Endothelial cell of umbilical vein (primary cell): ENCODE measurements around the gene MPST. TPM values are rescaled to one million over a fixed set of nuclear protein-coding genes. Genes with fewer than 3 reads are reported as not detected.

Experiments
- BruUV-seq: library from RNA; stranded (reverse); fragments of 400-500 nt; replicated peaks from 2 replicates; lab custom pipeline; 2021; lab: Mats Ljungman, UMichigan
- CTCF ChIA-PET: fragments of 300-600, 350-600 bp; sonication (Branson Sonifier 250); formaldehyde crosslinking; loops from one replicate; lab custom pipeline; 2021; ENCODE audit warnings: antibody characterized with exemption, inconsistent platforms; lab: Charles Lee
- POLR2A ChIA-PET: fragments of 300-600, 350-600 bp; sonication (Branson Sonifier 250); formaldehyde crosslinking; loops from one replicate; lab custom pipeline; 2021; ENCODE audit warnings: antibody characterized with exemption, inconsistent platforms; lab: Charles Lee
- DNase-seq: peaks from one replicate; pipeline ENCODE4 v3.0.0-alpha.2; 2011; ENCODE audit warnings: low read depth, low spot score
- FAIRE-seq: peaks from 2 replicates; lab custom pipeline; 2011; peaks lifted over from hg19 to GRCh38; lab: Jason Lieb, UNC
- H2AFZ ChIP-seq: 2 replicates; pipeline ENCODE4 v1.6.0; 2012; ENCODE audit warnings: low read depth, low read length, control low read depth, inconsistent platforms
- H3K27ac ChIP-seq: 2 replicates; pipeline ENCODE4 v1.5.1; 2011; ENCODE audit warnings: low read depth, mild to moderate bottlenecking, control low read depth, low read length, moderate library complexity; ENCODE audit not compliant: insufficient read depth
- H3K27me3 ChIP-seq, 2 experiments: 2 replicates each; pipeline versions ENCODE4 v1.6.0 to v1.6.1; 2011; ENCODE audit warnings: low read length in 2 of 2, mixed read lengths in 1 of 2; ENCODE audit not compliant: control insufficient read depth in 2 of 2, insufficient read depth in 2 of 2
- H3K36me3 ChIP-seq, 2 experiments: 2 replicates in 1 of 2; 3 replicates in 1 of 2; pipeline ENCODE4 v1.5.1; 2011; ENCODE audit warnings: low read length in 2 of 2, mild to moderate bottlenecking in 1 of 2, moderate library complexity in 1 of 2; ENCODE audit not compliant: control insufficient read depth in 2 of 2, insufficient read depth in 2 of 2; ENCODE audit errors: extremely low read depth in 1 of 2
- H3K4me1 ChIP-seq: 3 replicates; pipeline ENCODE4 v1.5.1; 2011; ENCODE audit warnings: mild to moderate bottlenecking, low read length; ENCODE audit not compliant: control insufficient read depth, insufficient read depth; ENCODE audit errors: extremely low read depth
- H3K4me2 ChIP-seq: 2 replicates; pipeline ENCODE4 v1.6.1; 2011; ENCODE audit warnings: low read length, control low read depth, mixed read lengths; ENCODE audit not compliant: insufficient read depth
- H3K4me3 ChIP-seq, 3 experiments: fragments of 200-600 bp in 1 of 3; sonication (generic), shearing (Covaris generic) in 1 of 3; replicated peaks in 1 of 3; 2 replicates each; pipeline ENCODE4 v1.5.1; 2011 to 2016; ENCODE audit warnings: control low read depth in 3 of 3, low read length in 3 of 3, mild to moderate bottlenecking in 2 of 3, inconsistent platforms in 1 of 3, low read depth in 1 of 3, moderate library complexity in 1 of 3; ENCODE audit not compliant: insufficient read depth in 1 of 3
- H3K79me2 ChIP-seq: 2 replicates; pipeline ENCODE4 v1.6.0; 2012; ENCODE audit warnings: low read length, inconsistent platforms; ENCODE audit not compliant: control insufficient read depth, insufficient read depth
- H3K9ac ChIP-seq: replicated peaks from 2 replicates; pipeline ENCODE3; 2011; ENCODE audit warnings: low read length, control low read depth; ENCODE audit not compliant: insufficient read depth; ENCODE audit errors: extremely low read depth
- H3K9me1 ChIP-seq: replicated peaks from 3 replicates; pipeline ENCODE4 v1.6.0; 2011; ENCODE audit warnings: mild to moderate bottlenecking, low read length; ENCODE audit not compliant: control insufficient read depth, insufficient read depth; ENCODE audit errors: extremely low read depth
- H3K9me3 ChIP-seq: replicated peaks from 2 replicates; pipeline ENCODE4 v1.5.1; 2012; ENCODE audit warnings: low read length, inconsistent platforms; ENCODE audit not compliant: control insufficient read depth, insufficient read depth
- H4K20me1 ChIP-seq: replicated peaks from 2 replicates; pipeline ENCODE3; 2011; ENCODE audit warnings: mild to moderate bottlenecking, low read length; ENCODE audit not compliant: control insufficient read depth, insufficient read depth; ENCODE audit errors: extremely low read depth
- CTCF ChIP-seq, 2 donors: IDR thresholded peaks; 1 replicate in 1 of 2; 2 replicates in 1 of 2; pipeline ENCODE4 v1.5.1; 2011; ENCODE audit warnings: low read length in 2 of 2, mild to moderate bottlenecking in 2 of 2, moderate library complexity in 2 of 2, control low read depth in 1 of 2, inconsistent platforms in 1 of 2, low read depth in 1 of 2; ENCODE audit not compliant: insufficient read depth in 1 of 2; ENCODE audit errors: extremely low read depth in 1 of 2
- FOS ChIP-seq: IDR thresholded peaks from 2 replicates; pipeline ENCODE4 v1.6.1; 2011; ENCODE audit warnings: mild to moderate bottlenecking, low read length, moderate library complexity, borderline replicate concordance; ENCODE audit not compliant: insufficient read depth
- POLR2AphosphoS5 ChIP-seq: IDR thresholded peaks from 2 replicates; pipeline ENCODE4 v1.6.1; 2012; ENCODE audit warnings: low read depth, mild to moderate bottlenecking, control low read depth, low read length, moderate library complexity; ENCODE audit not compliant: insufficient read depth
- dilution Hi-C: fragments of 300-500 bp; cut with MboI; formaldehyde crosslinking; loops from one replicate; pipeline ENCODE4 v1.15.0; 2019; ENCODE audit warnings: low sequenced_read_pairs; ENCODE audit not compliant: extremely low pct_ligation_motif_present
- intact Hi-C: fragments of 100-400 bp; cut with micrococcal nuclease; formaldehyde crosslinking; loops from one replicate; pipeline ENCODE4 v1.10.0; 2022
- polyA plus RNA-seq, 4 experiments: library from polyadenylated mRNA; depleted of rRNA in 3 of 4; stranded (reverse) in 3 of 4; unstranded in 1 of 4; fragments of >200 nt; gene quantifications; 2 replicates each; pipeline versions ENCODE4 v1.2.1 to v1.2.3, GENCODE V29; 2011 to 2012; ENCODE audit warnings: missing spikeins in 1 of 4
- small RNA-seq: library from RNA; depleted of rRNA; stranded (forward); fragments of <200 nt; gene quantifications from one replicate; pipeline ENCODE3, GENCODE V24; 2012; ENCODE audit warnings: low replicate concordance, low read depth; ENCODE audit not compliant: insufficient read depth, insufficient read length
- total RNA-seq: library from RNA; stranded (reverse); gene quantifications from 2 replicates; pipeline ENCODE4 v1.2.3, GENCODE V29; 2021

MPST gene
- total and polyA plus RNA-seq, 2 donors (not counting 3 experiments of a cell fraction or from before 2014, with no cell fraction given), result 93.2 to 124 TPM

- Histone ChIP-seq H3K9me3 (no peaks in the 10 kb centered on the region), H3K4me3 (no peak overlapping the region), H3K4me1 (peaks cover 9% of the 10 kb centered on the region), H3K27ac (no peak overlapping the region), H4K20me1 (no peaks in the 10 kb centered on the region), H3K79me2 (no peaks in the 10 kb centered on the region), H3K36me3 (no peaks in the 10 kb centered on the region), H2AFZ (peak overlapping the region; percentile 14), H3K27me3 (peaks cover 0 to 6% of the 10 kb centered on the region in 2 experiments), H3K9me1 (no peaks in the 10 kb centered on the region), H3K4me2 (no peak overlapping the region), H3K9ac (no peak overlapping the region)
- BruUV-seq, result no TSS peak
- CTCF ChIA-PET, result interaction anchor here (0.7 to 2.5 kb wide), 4 partner anchors 9 to 121 kb away, joined by 3 to 45 read pairs (median 6); no protein-coding TSS in a partner anchor
- peak; percentile 46 for FAIRE-seq
- POLR2A ChIA-PET, result no interaction called here
- peak; percentile 38 for DNase-seq
- peak; percentile 98 to 99 for TF ChIP-seq CTCF (IDR thresholded peaks at IDR 0.05; ENCODE audit: extremely low read depth in 1 of 2, insufficient read depth in 1 of 2, low read depth in 1 of 2, low read length in 2 of 2)
- no peak for TF ChIP-seq FOS
- dilution Hi-C loops (no loop called here), intact Hi-C loops (loop anchor here (1.0 to 2.0 kb wide), 4 partner anchors 88 to 379 kb away; no protein-coding TSS in a partner anchor)
Measured at GRCh38 chr22:37077802-37078448, 58.4 kb downstream of the MPST start.

DNA sequence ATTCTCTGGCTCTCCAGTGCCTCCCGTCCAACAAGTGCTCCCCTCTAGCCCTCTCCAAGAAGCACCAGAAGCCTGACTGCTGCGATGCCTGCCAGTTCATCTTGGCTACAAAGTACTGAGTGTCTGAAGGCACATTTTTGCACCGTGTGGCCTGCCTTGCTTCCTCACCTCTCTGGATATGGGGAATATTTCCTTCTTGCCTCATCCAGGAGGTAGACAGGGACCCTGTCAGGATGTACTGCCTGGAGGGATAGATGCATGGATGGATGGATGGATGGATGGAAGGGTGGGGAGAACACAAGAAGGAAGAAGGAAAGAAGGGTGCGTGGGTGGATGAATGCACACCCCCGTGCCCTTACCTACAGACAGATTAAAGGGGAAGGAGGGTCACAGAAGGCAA lies 59.6 kb downstream of the MPST start:
- DNase-seq (no peak), FAIRE-seq (no peak)
- no peaks in the 10 kb centered on the region for H3K36me3 ChIP-seq
- BruUV-seq, result no TSS peak
- no peak overlapping the region for H2AFZ ChIP-seq
- H3K27me3 ChIP-seq, result peaks cover 0 to 6% of the 10 kb centered on the region in 2 experiments
- peak overlapping the region; percentile 16 for H3K27ac ChIP-seq
- H3K9me1 ChIP-seq, result no peaks in the 10 kb centered on the region
- H3K9ac ChIP-seq, result no peak overlapping the region
- dilution Hi-C loops, result no loop called here
- intact Hi-C loops, result loop anchor here (2.0 kb wide), 2 partner anchors 182 to 378 kb away; no protein-coding TSS in a partner anchor
- H3K79me2 ChIP-seq, result no peaks in the 10 kb centered on the region
- no peak overlapping the region for H3K4me3 ChIP-seq
- peaks cover 9% of the 10 kb centered on the region for H3K4me1 ChIP-seq
- no peaks in the 10 kb centered on the region for H3K9me3 ChIP-seq
- TF ChIP-seq POLR2AphosphoS5, result no peak
- no peaks in the 10 kb centered on the region for H4K20me1 ChIP-seq
- ChIA-PET CTCF (interaction anchor here (0.9 to 2.5 kb wide), 6 partner anchors 28 to 181 kb away, joined by 3 to 45 read pairs (median 4); partner anchors contain the start of gene KCTD17), POLR2A (no interaction called here)
- H3K4me2 ChIP-seq, result no peak overlapping the region

Small RNAs within 50 kb of the gene (small RNA-seq; reads per million reads assigned to genes)
- gene RF00019, result not detected

Other genes starting within 250 kb of the MPST start
- gene IFT27, start 243.6 kb upstream of the MPST start, total RNA-seq, result 30.5 and 33.7 TPM in 2 replicates
- 28.2 and 29.9 TPM in 2 replicates for gene IFT27, start 243.6 kb upstream of the MPST start, polyA plus RNA-seq
- gene PVALB, start 202.7 kb upstream of the MPST start, total RNA-seq, result not detected in 2 replicates
- gene PVALB, start 202.7 kb upstream of the MPST start, polyA plus RNA-seq, result not detected in 2 replicates
- not detected in 2 replicates for gene NCF4, start 158.7 kb upstream of the MPST start, total RNA-seq
- gene NCF4, start 158.7 kb upstream of the MPST start, polyA plus RNA-seq, result 0.07 and 0.13 TPM in 2 replicates
- 20.6 and 24.9 TPM in 2 replicates for gene CSF2RB, start 106.1 kb upstream of the MPST start, total RNA-seq
- 68.2 and 100 TPM in 2 replicates for gene CSF2RB, start 106.1 kb upstream of the MPST start, polyA plus RNA-seq
- gene TST, start 295 bp upstream of the MPST start, total RNA-seq, result 38.0 and 39.2 TPM in 2 replicates
- gene TST, start 295 bp upstream of the MPST start, polyA plus RNA-seq, result 95.1 and 116 TPM in 2 replicates
- 48.0 and 59.2 TPM in 2 replicates for gene KCTD17, start 32.0 kb downstream of the MPST start, total RNA-seq
- 73.0 and 77.9 TPM in 2 replicates for gene KCTD17, start 32.0 kb downstream of the MPST start, polyA plus RNA-seq
- not detected in 2 replicates for gene TMPRSS6, start 90.0 kb downstream of the MPST start, total RNA-seq
- gene TMPRSS6, start 90.0 kb downstream of the MPST start, polyA plus RNA-seq, result not detected in 2 replicates
- gene IL2RB, start 130.2 kb downstream of the MPST start, total RNA-seq, result not detected in 2 replicates
- gene IL2RB, start 130.2 kb downstream of the MPST start, polyA plus RNA-seq, result 0.01 and 0.10 TPM in 2 replicates
- gene C1QTNF6, start 168.5 kb downstream of the MPST start, total RNA-seq, result 27.6 and 31.5 TPM in 2 replicates
- gene C1QTNF6, start 168.5 kb downstream of the MPST start, polyA plus RNA-seq, result 20.2 and 23.6 TPM in 2 replicates
- not detected in 2 replicates for gene SSTR3, start 192.7 kb downstream of the MPST start, total RNA-seq
- gene SSTR3, start 192.7 kb downstream of the MPST start, polyA plus RNA-seq, result not detected in 2 replicates
- gene RAC2, start 224.5 kb downstream of the MPST start, total RNA-seq, result 111 and 122 TPM in 2 replicates
- 181 and 196 TPM in 2 replicates for gene RAC2, start 224.5 kb downstream of the MPST start, polyA plus RNA-seq